HG03280 (cell line): ENCODE results near the gene RIT2.

Experiments
- ATAC-seq: cut with Tn5 transposase; IDR thresholded peaks from one replicate; pipeline ENCODE4 v1.9.1; 2021; ENCODE audit warnings: mild to moderate bottlenecking, moderate library complexity; ENCODE audit not compliant: unreplicated experiment

RIT2 gene

DNA sequence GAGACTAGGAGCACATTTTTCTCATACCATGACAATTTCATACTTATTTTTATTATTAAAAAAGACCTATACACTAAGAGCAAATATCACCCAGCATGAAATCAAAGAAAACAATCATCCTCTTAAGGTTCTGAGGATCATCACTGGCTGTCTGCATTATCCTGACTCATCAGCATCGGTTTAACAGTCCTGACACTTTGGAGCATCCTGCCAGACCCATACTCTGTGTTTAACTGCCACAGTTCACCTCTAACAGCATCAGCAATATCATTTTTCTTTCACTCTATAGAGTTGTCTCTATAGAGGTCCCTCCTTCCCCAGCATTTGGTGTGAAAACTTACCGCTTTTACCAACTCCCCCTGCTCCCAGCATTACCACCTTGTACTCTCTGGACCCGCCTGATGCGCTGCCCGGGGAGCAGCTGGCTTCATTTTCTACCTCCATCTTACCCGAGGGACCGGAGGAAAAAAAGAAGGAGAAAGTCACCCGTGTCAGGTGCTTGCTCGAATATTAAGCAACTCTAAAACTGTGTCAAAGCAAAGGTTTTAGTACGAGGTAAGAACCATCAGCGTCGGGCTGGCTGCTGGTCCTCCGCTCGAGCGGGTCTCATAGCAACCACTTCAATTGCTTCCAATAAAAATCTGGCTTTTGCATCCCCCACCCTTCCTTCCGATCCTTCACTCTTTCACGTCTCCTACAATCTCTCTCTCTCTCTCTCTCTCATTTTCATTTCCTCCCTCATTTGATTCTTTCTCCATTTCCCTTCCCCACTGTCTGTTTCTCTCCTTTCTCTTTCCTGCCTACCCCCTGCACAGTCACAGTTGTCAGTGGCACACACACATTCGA lies at the start of gene RIT2:
Gene RIT2, minus strand, starts transcription at position 610 of the 846 bp plus-strand sequence.
- no peak for ATAC-seq

DNA sequence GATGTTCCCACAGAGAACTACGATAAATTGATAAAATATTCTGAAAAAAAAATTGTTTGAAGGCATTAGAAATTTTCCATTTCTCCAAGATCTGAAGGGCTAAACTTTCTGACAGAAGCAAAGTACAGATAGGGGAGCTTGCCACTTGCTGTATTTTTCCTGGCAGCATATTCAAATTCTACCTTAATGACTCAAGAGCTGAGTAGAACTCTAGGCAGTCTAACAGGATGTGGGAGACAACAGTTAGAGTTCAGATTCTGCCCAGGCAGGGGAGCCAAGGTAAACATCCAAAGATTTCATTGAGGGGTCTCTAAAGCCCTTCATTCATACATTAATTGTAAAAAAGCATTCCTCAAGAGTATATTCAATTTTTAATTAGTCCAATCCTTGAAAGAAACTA lies 46.0 kb upstream of the RIT2 start:
- no peak for ATAC-seq

DNA sequence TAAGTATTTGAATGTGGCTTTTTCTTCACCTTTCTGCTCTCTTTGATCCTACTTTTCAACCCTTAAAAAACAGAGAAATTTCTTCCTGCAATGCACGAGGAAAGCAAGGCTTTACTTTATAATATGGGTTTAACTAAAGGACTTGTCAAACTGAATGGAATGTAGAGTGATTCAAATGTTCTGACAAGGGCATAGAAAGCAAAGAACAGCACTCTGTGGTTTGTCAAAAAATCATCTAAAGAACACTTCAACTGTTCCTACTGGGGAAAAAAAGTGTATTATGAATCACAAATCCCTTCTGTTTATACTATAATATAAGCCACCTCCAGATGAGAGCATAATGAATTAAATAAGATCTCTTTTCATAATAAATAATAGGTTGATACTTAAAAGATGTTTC lies 45.0 kb upstream of the RIT2 start:
- ATAC-seq: no peak

DNA sequence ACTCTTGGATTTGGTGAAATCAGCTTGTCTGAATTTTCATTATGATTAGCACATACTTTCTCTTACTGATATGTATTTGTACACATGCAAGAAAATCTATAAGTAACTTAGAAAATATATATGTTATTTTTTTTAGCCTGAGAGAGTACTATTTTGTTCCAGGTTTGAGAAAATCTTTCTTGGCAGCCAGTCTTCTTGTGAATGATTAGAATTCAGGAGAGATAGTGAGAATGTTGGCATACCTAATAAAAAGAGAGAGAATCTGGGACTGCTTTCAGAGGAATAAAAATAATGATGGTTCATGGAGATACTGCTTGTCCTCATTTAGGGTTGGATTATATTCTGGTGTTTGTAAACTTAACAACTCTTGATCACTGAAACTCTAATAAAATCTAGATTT lies 44.4 kb upstream of the RIT2 start:
- ATAC-seq: no peak

DNA sequence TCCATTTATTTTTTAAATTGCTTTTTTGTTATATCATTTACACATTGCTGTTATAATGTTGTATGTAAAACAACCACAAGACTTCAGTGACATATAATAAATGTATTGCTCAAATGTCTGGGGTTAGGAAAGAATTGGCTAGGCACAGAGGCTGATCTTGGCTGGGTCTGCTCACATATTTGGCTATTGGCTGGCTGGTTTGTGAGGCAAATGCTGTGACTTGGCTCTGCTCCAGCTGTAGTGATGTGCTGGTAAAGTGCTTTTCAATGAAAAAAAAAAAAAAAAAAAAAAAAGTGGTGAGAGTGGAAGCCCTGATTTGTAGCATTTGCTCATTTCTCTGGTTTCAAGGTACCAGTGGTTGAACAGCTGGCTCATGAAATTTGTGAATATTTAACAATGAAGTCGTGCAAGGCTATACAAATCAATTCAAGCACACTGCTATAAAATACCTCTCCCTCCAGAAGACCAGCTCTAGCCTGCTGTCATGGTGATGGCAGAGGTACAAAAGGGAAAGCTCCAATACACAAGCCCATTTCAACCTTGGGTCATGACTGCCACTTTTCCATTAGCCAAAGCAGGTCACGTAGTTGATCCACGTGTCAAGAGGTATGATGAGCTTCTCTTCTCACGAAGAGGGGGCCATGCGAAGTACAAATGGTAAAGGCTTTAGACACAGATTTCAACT lies 43.7 kb upstream of the RIT2 start:
- ATAC-seq: no peak

DNA sequence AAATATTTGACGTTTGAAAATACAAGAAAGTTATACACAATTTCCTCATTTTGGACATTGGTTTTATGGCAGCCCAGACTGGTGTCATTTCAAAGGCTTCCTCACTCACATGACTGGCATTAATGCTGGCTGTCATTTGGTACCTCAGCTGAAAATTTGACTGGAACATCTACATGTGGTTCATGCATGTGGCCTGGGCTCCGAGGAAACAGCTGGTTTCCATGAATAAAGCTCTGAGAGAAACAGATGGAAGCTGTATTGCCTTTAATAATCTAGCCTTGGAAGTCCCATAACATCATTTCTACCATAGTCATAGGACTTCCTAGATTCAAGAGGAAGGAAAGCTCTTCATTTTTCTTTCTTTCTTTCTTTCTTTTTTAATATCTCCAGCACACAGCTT lies 42.9 kb upstream of the RIT2 start:
- no peak for ATAC-seq

DNA sequence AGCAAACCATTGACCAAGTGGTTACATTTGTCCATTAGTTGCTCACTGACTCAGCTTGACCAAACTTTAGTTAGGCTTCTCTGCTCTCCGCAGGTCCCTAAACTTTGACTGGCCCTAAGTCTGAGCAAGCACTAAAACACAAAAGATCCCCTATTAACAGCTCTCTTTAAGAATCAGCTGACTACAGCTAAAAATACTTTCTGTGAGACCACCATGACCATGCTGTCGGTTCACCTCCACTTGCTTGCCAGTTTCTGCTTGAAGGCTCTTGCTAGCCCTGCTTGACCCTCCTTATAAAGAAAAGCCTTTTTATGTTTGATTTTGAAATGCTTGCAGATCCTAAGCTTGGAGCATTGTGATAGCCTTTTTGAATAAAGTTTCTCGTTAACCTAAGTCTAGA lies 40.4 kb upstream of the RIT2 start:
- no peak for ATAC-seq

DNA sequence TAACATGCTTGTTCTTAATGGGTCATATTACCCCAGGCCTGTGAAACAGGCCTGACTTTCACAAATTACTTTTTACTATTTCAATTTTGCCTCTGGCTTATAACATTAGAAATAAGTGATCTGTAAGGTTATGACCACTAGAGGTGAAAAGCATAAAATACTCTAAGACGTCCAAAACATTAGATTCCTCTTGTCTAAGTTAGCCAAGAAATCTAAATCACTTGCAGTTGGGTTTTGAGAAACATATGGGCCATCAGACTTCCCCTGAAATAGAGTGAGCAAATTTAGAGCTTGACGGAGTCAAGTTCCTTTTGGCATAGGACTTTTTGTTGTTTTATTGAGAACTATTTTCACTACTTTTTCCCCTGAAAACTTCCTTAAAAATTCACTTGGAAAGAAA lies 32.7 kb upstream of the RIT2 start:
- no peak for ATAC-seq

DNA sequence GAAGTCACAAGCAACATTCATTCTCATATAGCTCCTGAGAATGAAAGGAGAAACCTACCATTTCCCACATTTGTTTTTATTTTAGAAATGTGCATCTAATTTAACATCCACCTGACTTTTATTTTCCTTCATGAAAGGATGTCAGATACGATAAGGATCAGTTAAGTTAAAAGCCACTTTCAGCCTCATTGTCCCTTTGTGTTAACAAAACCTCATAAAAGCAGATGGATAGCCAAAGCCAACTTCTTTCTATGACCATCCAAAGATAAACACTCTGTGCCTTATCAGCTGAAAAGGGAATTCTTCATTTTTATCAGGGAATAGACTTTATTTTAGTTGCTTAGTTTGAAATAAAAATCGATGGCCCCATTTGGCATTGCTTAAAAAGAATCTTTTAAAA lies 25.7 kb upstream of the RIT2 start:
- ATAC-seq: no peak

DNA sequence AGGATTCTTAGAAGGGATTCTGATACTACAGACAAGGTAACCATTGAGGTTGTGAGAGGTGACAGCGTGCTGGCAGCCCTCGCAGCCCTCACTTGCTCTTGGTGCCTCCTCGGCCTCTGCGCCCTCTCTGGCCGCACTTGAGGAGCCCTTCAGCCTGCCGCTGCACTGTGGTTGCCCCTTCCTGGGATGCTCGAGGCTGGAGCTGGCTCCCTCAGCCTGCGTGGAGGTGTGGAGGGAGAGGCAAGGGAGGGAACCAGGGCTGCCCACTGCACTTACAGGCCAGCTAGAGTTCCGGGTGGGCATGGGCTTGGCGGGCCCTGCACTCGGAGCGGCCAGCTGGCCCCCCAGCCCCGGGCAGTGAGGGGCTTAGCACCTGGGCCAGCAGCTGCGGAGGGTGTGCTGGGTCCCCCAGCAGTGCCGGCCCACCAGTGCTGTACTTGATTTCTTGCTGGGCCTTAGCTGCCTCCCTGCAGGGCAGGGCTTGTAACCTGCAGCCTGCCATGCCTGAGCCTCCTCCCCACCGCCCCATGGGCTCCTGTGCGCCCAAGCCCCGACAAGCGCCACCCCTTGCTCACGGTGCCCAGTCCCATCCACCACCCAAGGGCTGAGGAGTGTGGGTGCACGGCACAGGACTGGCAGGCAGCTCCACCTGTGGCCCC lies 23.9 kb upstream of the RIT2 start:
- no peak for ATAC-seq

DNA sequence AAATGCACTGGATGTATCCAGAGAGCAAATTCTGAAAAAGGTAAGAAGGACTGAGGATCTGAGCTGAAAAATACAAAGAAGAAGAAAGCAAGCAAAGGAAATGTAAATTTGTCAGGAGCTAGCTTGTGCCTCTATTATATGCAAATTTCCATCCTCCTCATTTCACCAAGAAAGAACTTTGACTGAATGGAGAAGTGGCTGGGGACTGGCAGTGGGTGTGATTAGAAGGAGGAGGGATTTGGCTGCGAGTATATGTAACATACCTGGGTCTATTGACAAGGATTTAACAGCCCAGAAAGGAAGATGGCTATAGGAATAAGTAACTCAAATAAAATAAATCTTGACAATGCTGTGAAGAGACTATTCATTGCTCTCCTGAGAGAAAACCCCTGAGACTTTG lies 19.4 kb upstream of the RIT2 start:
- ATAC-seq: no peak

DNA sequence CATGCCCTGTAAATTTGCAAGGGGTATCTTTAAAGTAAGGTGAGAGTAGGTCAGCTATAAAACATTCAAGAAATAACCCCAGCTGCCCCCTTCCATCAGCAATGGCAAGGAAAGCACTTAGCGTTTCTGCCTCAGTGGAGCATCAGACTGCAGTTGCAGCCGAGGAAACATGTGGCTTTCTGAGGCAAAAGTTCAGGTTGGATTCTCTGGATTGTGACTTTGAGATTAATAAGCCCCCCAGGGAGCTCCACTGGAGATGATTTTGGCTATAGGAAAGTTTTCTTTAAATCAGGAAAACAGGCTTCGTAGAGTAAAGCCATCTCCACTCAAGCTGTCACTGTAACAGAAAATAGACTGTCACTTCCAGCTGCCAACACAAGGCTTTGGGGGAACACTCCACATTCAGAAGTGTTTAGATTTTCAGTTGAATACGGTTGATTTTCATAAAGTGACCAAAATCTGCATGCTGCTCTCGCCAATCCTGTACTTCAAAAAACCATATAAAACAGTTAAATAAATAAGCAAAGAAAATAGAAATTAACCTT lies 15.3 kb upstream of the RIT2 start:
- no peak for ATAC-seq

DNA sequence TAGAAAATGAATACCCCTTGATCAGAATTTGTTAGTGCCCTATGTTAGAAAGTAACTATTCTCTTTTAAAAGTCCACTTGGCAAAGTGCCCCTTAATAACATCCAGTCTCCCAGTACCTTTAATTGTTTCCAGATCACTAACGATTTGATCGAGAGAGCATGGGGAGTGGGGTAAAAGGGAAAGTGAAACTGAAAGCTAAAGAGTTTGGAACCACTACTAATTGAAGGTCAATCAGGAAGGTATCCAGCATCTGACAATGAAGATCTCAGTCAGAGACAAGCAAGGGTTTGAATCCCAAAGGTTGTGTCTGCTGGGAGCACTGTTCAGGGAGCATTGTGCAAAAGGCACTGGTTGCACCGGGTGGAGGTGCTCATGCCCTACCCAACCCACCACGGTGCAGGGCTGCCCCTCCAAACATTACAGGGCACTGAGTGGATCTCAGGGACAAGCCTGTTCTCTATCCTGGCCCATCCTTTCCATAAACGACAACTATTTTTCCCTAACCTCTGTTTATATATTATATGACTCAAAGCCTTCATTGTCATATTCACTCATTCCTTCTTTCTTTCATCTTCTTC lies 14.6 kb upstream of the RIT2 start:
- ATAC-seq: no peak

DNA sequence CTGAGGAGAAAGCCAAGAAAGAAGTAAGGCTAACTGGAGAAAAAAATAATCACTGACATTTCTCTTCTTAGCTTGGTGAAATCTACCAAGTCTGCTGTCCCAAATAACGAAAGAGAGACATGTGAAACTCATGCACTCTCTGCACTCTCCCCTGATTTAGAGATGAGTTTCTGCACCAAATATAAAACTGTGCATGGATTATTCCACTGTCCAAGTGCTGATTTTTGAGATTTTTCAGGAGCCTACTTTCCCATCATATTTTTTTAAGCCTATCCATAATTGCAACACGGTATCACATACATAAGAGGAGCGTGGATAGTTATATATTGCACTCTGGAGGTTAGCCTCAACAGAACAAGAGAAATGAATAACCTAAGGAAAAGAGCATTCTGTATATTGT lies 10.0 kb upstream of the RIT2 start:
- no peak for ATAC-seq

DNA sequence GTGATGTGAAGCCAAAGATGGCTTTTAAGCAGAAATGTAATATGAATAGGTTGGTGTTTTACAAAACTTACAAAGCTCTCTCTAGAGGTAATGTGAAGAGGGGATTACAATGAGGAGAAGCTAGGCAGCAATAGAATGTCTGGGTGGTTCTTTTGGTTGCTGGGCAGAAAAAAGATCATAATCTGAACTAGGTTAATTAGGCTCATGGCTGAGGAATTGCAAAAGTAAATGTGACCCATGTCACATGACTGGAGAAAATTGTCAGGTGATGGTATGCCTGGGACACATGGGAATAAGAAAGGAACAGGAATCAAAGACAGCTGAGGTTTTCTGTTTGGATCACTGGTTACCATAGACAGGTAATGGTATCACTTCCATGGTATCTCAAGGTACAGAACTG lies 7.5 kb upstream of the RIT2 start:
- no peak for ATAC-seq

DNA sequence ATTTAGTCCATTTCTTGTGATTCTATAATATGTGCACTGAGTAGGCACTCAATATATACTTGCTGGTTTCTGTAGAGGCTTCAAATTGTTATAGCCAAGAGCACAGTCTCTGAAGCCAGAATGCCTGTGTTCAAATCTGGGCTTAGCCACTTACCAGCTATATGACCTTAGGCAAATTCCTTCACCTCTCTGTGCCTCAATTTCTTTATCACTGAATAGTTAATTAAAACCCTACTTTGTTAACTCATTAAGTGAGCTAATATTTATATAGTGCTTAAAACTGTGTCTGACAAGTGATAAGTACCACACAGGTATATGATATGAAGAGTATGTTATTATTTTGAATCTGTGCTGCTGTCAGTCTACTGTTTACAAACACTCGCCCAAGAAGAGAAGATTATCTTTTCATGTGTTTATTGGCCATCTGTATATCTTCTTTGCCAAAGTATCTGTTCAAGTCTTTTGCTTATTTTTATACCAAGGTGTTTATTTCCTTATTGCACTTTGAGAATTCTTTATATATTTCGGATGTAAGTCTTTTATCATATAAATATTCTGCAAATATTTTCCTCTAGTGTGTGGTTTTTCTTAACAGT lies 1.3 kb upstream of the RIT2 start:
- ATAC-seq: no peak

DNA sequence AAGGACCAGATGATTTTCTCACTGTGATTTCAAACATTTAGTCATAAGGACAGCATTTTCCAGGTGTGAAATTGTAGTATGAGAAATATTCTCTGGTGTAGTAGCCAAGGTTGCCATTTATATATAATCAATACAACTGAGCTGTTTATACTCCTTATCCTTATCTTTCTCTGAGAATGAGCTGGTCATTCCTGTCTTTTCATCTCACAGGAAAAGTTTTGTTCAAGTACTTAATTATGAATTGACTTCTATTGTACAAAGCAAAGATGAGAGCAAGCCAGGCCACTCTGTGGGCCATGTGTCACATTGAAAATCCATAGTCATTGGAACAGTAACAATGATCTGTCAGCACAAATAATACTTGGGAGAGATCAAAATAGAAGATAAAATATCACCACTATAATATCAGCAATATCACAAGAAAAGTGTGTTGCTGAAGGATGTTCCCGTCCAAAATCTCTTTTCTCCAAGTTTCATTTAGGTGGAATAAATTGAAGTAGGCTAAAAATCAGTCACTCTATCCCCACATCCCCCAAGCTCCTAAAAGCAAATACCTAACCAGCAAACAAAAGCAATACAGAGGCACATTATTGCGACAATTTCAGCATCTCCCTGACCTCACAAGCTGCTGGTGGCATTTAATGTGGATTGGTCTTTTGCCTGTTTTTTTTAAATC lies 2.1 kb downstream of the RIT2 start:
- ATAC-seq: no peak

DNA sequence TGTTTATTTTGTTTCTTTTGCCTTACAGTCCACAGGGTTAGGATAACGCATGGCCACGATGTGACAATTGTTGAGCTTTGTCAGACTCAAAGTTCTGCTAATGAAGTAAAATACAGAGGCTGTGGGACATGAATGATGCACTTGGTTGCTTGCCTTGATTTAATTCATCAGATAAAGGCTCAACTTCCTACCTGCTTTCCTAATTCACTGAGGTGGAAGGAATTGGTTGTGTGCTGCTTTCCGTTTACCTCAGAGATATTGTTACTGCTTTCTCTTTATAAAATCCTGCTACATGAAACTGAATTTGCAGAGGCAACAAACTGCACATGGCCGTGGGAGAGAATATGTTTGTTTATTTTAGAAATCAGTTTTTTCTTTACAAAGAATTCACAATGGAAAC lies 6.6 kb downstream of the RIT2 start:
- ATAC-seq: no peak

DNA sequence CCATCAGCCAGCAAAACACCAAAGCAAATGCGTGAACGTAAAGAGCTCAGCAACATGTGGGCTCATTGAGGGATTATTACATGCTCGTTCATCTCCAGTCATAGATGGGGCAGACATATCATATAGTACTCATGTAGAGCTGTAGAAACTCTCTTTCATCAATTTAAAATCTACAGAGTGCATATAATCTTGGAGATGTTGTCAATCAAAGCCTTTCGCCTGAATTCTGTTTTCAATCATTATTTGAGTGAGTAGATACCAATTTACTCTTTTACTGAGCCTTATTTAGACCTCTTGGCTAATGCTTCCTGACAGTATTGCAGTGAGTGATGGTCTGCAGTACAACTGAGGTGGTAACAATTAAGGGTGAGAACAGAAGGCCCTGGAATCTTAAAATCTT lies 7.0 kb downstream of the RIT2 start:
- no peak for ATAC-seq

DNA sequence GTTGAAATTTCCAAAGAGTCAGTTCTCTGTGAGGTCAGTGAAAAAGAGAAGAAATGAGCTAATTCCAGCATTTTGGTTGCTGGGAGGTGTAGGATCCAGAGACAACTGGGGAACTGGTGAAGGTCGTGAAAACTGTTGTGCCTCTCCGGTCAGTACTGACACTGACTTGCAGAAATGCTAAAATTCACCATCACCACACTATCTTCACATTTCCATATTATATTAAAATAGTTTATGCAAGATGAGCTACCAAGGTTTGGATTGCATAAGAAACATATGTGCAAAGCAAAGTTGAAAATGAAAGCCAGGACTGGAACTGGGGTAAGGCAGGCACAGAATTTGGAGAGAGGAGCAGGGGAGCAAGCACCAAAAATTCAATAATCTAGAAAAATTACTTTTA lies 21.8 kb downstream of the RIT2 start:
- no peak for ATAC-seq
